Endothelial cell of umbilical vein (primary cell): ENCODE results near the gene SMCO2. TPM values are rescaled to one million over a fixed set of nuclear protein-coding genes. Genes with fewer than 3 reads are reported as not detected.

Source experiments
- BruUV-seq: library from RNA; stranded (reverse); fragments of 400-500 nt; replicated peaks from 2 replicates; lab custom pipeline; 2021; lab: Mats Ljungman, UMichigan
- CTCF ChIA-PET: fragments of 300-600, 350-600 bp; sonication (Branson Sonifier 250); formaldehyde crosslinking; loops from one replicate; lab custom pipeline; 2021; ENCODE audit warnings: antibody characterized with exemption, inconsistent platforms; lab: Charles Lee
- POLR2A ChIA-PET: fragments of 300-600, 350-600 bp; sonication (Branson Sonifier 250); formaldehyde crosslinking; loops from one replicate; lab custom pipeline; 2021; ENCODE audit warnings: antibody characterized with exemption, inconsistent platforms; lab: Charles Lee
- DNase-seq: peaks from one replicate; pipeline ENCODE4 v3.0.0-alpha.2; 2011; ENCODE audit warnings: low read depth, low spot score
- FAIRE-seq: peaks from 2 replicates; lab custom pipeline; 2011; peaks lifted over from hg19 to GRCh38; lab: Jason Lieb, UNC
- H2AFZ ChIP-seq: 2 replicates; pipeline ENCODE4 v1.6.0; 2012; ENCODE audit warnings: low read depth, low read length, control low read depth, inconsistent platforms
- H3K27ac ChIP-seq: 2 replicates; pipeline ENCODE4 v1.5.1; 2011; ENCODE audit warnings: low read depth, mild to moderate bottlenecking, control low read depth, low read length, moderate library complexity; ENCODE audit not compliant: insufficient read depth
- H3K27me3 ChIP-seq, 2 experiments: 2 replicates each; pipeline versions ENCODE4 v1.6.0 to v1.6.1; 2011; ENCODE audit warnings: low read length in 2 of 2, mixed read lengths in 1 of 2; ENCODE audit not compliant: control insufficient read depth in 2 of 2, insufficient read depth in 2 of 2
- H3K36me3 ChIP-seq, 2 experiments: 2 replicates in 1 of 2; 3 replicates in 1 of 2; pipeline ENCODE4 v1.5.1; 2011; ENCODE audit warnings: low read length in 2 of 2, mild to moderate bottlenecking in 1 of 2, moderate library complexity in 1 of 2; ENCODE audit not compliant: control insufficient read depth in 2 of 2, insufficient read depth in 2 of 2; ENCODE audit errors: extremely low read depth in 1 of 2
- H3K4me1 ChIP-seq: 3 replicates; pipeline ENCODE4 v1.5.1; 2011; ENCODE audit warnings: mild to moderate bottlenecking, low read length; ENCODE audit not compliant: control insufficient read depth, insufficient read depth; ENCODE audit errors: extremely low read depth
- H3K4me2 ChIP-seq: 2 replicates; pipeline ENCODE4 v1.6.1; 2011; ENCODE audit warnings: low read length, control low read depth, mixed read lengths; ENCODE audit not compliant: insufficient read depth
- H3K4me3 ChIP-seq, 3 experiments: fragments of 200-600 bp in 1 of 3; sonication (generic), shearing (Covaris generic) in 1 of 3; replicated peaks in 1 of 3; 2 replicates each; pipeline ENCODE4 v1.5.1; 2011 to 2016; ENCODE audit warnings: control low read depth in 3 of 3, low read length in 3 of 3, mild to moderate bottlenecking in 2 of 3, inconsistent platforms in 1 of 3, low read depth in 1 of 3, moderate library complexity in 1 of 3; ENCODE audit not compliant: insufficient read depth in 1 of 3
- H3K79me2 ChIP-seq: 2 replicates; pipeline ENCODE4 v1.6.0; 2012; ENCODE audit warnings: low read length, inconsistent platforms; ENCODE audit not compliant: control insufficient read depth, insufficient read depth
- H3K9ac ChIP-seq: replicated peaks from 2 replicates; pipeline ENCODE3; 2011; ENCODE audit warnings: low read length, control low read depth; ENCODE audit not compliant: insufficient read depth; ENCODE audit errors: extremely low read depth
- H3K9me1 ChIP-seq: replicated peaks from 3 replicates; pipeline ENCODE4 v1.6.0; 2011; ENCODE audit warnings: mild to moderate bottlenecking, low read length; ENCODE audit not compliant: control insufficient read depth, insufficient read depth; ENCODE audit errors: extremely low read depth
- H3K9me3 ChIP-seq: replicated peaks from 2 replicates; pipeline ENCODE4 v1.5.1; 2012; ENCODE audit warnings: low read length, inconsistent platforms; ENCODE audit not compliant: control insufficient read depth, insufficient read depth
- H4K20me1 ChIP-seq: replicated peaks from 2 replicates; pipeline ENCODE3; 2011; ENCODE audit warnings: mild to moderate bottlenecking, low read length; ENCODE audit not compliant: control insufficient read depth, insufficient read depth; ENCODE audit errors: extremely low read depth
- CTCF ChIP-seq, 2 donors: IDR thresholded peaks; 1 replicate in 1 of 2; 2 replicates in 1 of 2; pipeline ENCODE4 v1.5.1; 2011; ENCODE audit warnings: low read length in 2 of 2, mild to moderate bottlenecking in 2 of 2, moderate library complexity in 2 of 2, control low read depth in 1 of 2, inconsistent platforms in 1 of 2, low read depth in 1 of 2; ENCODE audit not compliant: insufficient read depth in 1 of 2; ENCODE audit errors: extremely low read depth in 1 of 2
- FOS ChIP-seq: IDR thresholded peaks from 2 replicates; pipeline ENCODE4 v1.6.1; 2011; ENCODE audit warnings: mild to moderate bottlenecking, low read length, moderate library complexity, borderline replicate concordance; ENCODE audit not compliant: insufficient read depth
- GATA2 ChIP-seq: IDR thresholded peaks from 2 replicates; pipeline ENCODE4 v1.7.0; 2011; ENCODE audit warnings: low read depth, mild to moderate bottlenecking, moderate library complexity, mixed read lengths, low read length; ENCODE audit not compliant: insufficient read length, insufficient read depth
- JUN ChIP-seq: IDR thresholded peaks from 2 replicates; pipeline ENCODE4 v1.6.1; 2011; ENCODE audit warnings: borderline replicate concordance, low read depth; ENCODE audit not compliant: insufficient read length, insufficient read depth
- MYC ChIP-seq: IDR thresholded peaks from one replicate; pipeline ENCODE4 v1.6.1; 2011; ENCODE audit warnings: mild to moderate bottlenecking, low read depth, low read length
- POLR2A ChIP-seq: IDR thresholded peaks from 2 replicates; pipeline ENCODE4 v1.6.1; 2012; ENCODE audit warnings: low read depth, mild to moderate bottlenecking, control low read depth, low read length
- dilution Hi-C: fragments of 300-500 bp; cut with MboI; formaldehyde crosslinking; loops from one replicate; pipeline ENCODE4 v1.15.0; 2019; ENCODE audit warnings: low sequenced_read_pairs; ENCODE audit not compliant: extremely low pct_ligation_motif_present
- intact Hi-C: fragments of 100-400 bp; cut with micrococcal nuclease; formaldehyde crosslinking; loops from one replicate; pipeline ENCODE4 v1.10.0; 2022
- polyA plus RNA-seq, 4 experiments: library from polyadenylated mRNA; depleted of rRNA in 3 of 4; stranded (reverse) in 3 of 4; unstranded in 1 of 4; fragments of >200 nt; gene quantifications; 2 replicates each; pipeline versions ENCODE4 v1.2.1 to v1.2.3, GENCODE V29; 2011 to 2012; ENCODE audit warnings: missing spikeins in 1 of 4
- total RNA-seq: library from RNA; stranded (reverse); gene quantifications from 2 replicates; pipeline ENCODE4 v1.2.3, GENCODE V29; 2021

Gene SMCO2
- total and polyA plus RNA-seq, 2 donors (not counting 3 experiments of a cell fraction or from before 2014, with no cell fraction given), result 0.33 to 0.49 TPM

GRCh38 chr12:27534765-27535161 is 88.2 kb downstream of the SMCO2 start:
- no peak overlapping the region for H3K27ac ChIP-seq
- POLR2A ChIA-PET, result no interaction called here

More at GRCh38 chr12:27534765-27535161, 88.2 kb downstream of the SMCO2 start:
- no peak overlapping the region for H3K4me2 ChIP-seq
- H3K4me1 ChIP-seq, result peaks cover 23% of the 10 kb centered on the region
- FAIRE-seq (no peak), DNase-seq (no peak)
- intact Hi-C loops, result no loop called here
- CTCF ChIA-PET, result no interaction called here
- peaks cover 97% of the 10 kb centered on the region for H3K79me2 ChIP-seq
- no peaks in the 10 kb centered on the region for H3K9me3 ChIP-seq
- H3K4me3 ChIP-seq, result no peak overlapping the region
- no peak for TF ChIP-seq CTCF (IDR thresholded peaks at IDR 0.05; ENCODE audit: extremely low read depth in 1 of 2, insufficient read depth in 1 of 2, low read depth in 1 of 2, low read length in 2 of 2)
- TF ChIP-seq FOS, result no peak
- TF ChIP-seq JUN, result no peak
- TF ChIP-seq GATA2, result no peak
- no peak for TF ChIP-seq MYC
- TF ChIP-seq POLR2A, result no peak
- BruUV-seq, result no TSS peak
- H3K27me3 ChIP-seq, result no peaks in the 10 kb centered on the region
- peaks cover 0 to 2% of the 10 kb centered on the region in 2 experiments for H3K36me3 ChIP-seq
- peaks cover 13% of the 10 kb centered on the region for H4K20me1 ChIP-seq
- dilution Hi-C loops, result no loop called here
- H3K9ac ChIP-seq, result no peak overlapping the region
- no peak overlapping the region for H2AFZ ChIP-seq
- no peaks in the 10 kb centered on the region for H3K9me1 ChIP-seq
